Ectodermal cell (in vitro differentiated cells): ENCODE results near the gene LMCD1.

Source experiments
- H3K27ac ChIP-seq: 2 replicates; pipeline ENCODE4 v1.7.0; 2013; ENCODE audit warnings: mild to moderate bottlenecking, low read depth, low read length; ENCODE audit not compliant: insufficient read depth, poor library complexity, severe bottlenecking
- H3K27me3 ChIP-seq: 2 replicates; pipeline ENCODE4 v1.7.0; 2013; ENCODE audit warnings: mild to moderate bottlenecking, low read length; ENCODE audit not compliant: insufficient read depth, control insufficient read depth, poor library complexity, severe bottlenecking
- H3K36me3 ChIP-seq: one replicate; pipeline ENCODE4 v1.7.0; 2013; ENCODE audit warnings: low read length; ENCODE audit not compliant: control insufficient read depth, insufficient read depth
- H3K4me1 ChIP-seq: one replicate; pipeline ENCODE4 v1.7.0; 2013; ENCODE audit warnings: low read length; ENCODE audit not compliant: control insufficient read depth, insufficient read depth
- H3K4me3 ChIP-seq: 2 replicates; pipeline ENCODE4 v1.7.0; 2013; ENCODE audit warnings: low read depth, low read length, control low read depth; ENCODE audit not compliant: insufficient read depth
- H3K9me3 ChIP-seq: 2 replicates; pipeline ENCODE4 v1.7.0; 2013; ENCODE audit warnings: mild to moderate bottlenecking, low read length, moderate library complexity; ENCODE audit not compliant: control insufficient read depth
- WGBS, 2 experiments: methylation state at CpG; one replicate each; pipeline ENCODE4 v1.1.7; 2013; ENCODE audit warnings: missing lambda C conversion rate in 2 of 2; 5-methylcytosine and 5-hydroxymethylcytosine counted together

The LMCD1 gene

DNA sequence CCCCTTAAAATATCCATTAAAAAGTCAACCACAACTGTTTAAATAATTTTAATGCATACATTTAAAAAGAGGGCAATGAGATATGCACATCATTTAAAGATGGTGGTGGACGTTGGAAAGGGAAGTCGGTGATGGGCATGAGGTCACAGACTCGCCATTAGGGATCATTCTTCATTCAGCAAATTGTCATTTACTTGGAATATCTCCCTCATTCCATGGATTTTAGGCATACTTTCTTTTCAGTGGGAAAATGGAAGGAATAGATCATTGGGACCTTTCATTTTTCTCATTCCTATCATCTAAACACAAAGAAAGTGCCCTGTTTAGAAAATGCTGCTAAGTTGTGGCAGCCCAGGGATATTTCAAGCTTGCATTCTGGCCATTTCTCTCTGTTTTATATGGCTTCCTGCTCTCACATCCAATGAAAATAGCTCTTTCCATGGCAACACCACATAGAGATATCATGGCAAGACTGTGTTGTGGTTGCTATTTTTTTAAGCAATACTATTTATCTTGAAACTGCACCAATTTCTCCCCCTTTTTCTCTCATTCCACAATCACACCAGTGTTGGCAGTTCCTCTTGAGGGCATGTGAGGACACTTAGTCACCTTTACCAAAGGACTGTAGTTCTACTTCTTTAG lies 40.7 kb upstream of the LMCD1 start:
- WGBS, 2 experiments, result 93 to 100% methylated on average over 3 of the region's 3 CpGs
- H3K4me3 ChIP-seq, result no peak overlapping the region
- H3K27ac ChIP-seq, result no peak overlapping the region

DNA sequence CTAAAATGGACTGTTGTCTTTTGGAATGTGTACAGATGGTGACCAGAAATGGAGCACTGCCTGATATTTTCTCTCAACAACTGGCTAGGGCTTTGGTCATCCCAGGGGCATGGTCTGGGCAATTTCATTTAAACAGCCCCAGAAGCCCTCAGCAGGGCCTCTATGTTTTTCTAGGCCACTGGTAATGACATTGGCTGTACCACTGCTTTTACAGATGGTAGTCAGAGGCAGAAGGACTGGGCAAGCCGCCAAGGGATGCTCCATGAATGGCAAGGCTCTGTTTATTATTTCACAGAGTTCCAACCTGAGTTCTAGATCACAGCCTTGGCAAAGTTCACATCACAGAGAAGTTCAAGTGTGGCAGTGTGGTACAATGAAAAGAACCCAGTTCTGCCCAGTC lies 37.0 kb upstream of the LMCD1 start:
- Histone ChIP-seq H3K4me3 (no peak overlapping the region), H3K4me1 (no peaks in the 10 kb centered on the region), H3K36me3 (no peaks in the 10 kb centered on the region), H3K9me3 (no peaks in the 10 kb centered on the region), H3K27me3 (no peaks in the 10 kb centered on the region), H3K27ac (no peak overlapping the region)
- 93 to 98% methylated on average over 1 of the region's 1 CpG for WGBS, 2 experiments

More for the DNA sequence above, 40.7 kb upstream of the LMCD1 start:
- Histone ChIP-seq H3K4me1 (peaks cover 6% of the 10 kb centered on the region), H3K27me3 (no peaks in the 10 kb centered on the region), H3K9me3 (no peaks in the 10 kb centered on the region), H3K36me3 (no peaks in the 10 kb centered on the region)

DNA sequence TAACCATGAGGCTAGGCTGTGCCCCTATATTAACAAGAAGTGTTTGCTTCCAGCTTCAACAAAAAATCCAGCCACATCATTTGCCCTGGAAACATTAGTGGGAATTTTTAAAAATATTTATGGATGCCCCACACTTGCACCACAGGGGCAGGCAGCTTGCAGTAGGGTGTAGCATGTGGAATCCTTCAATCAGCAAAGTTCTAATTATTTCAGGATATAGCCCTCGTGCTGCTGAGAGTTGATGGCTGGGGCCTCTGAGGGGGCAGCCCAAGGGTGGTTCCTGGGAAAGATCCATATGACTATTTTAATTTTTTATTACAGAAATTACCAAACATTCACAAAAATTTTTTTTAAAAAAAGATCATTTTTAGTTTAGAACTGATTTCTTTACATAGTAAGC lies 35.1 kb upstream of the LMCD1 start:
- H3K9me3 ChIP-seq, result no peaks in the 10 kb centered on the region
- no peak overlapping the region for H3K4me3 ChIP-seq
- H3K4me1 ChIP-seq, result no peaks in the 10 kb centered on the region
- WGBS, 2 experiments, result 83 to 88% methylated on average over 1 of the region's 1 CpG
- no peak overlapping the region for H3K27ac ChIP-seq
- H3K36me3 ChIP-seq, result no peaks in the 10 kb centered on the region
- H3K27me3 ChIP-seq, result no peaks in the 10 kb centered on the region

DNA sequence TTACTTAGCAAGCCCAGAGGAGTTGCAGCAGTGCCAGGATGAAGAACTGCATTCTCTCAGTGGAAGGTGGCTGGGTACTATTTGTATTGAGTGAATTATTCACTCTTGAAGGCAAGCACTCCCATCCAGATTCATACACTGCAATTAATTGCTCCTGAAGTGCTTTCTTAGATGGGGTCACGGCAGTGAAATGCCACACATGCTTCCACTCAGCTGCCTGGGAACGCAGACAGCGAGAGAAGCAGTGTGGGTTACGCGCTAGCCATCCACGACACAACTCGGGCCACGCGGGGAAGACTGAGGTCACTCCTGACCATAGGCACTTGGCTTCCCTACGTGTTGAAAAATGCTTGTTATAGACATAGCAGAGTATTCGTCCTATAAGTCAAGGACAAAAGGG lies 30.8 kb upstream of the LMCD1 start:
- 89% methylated on average over 11 of the region's 11 CpGs for WGBS, 2 experiments
- H3K9me3 ChIP-seq, result no peaks in the 10 kb centered on the region

DNA sequence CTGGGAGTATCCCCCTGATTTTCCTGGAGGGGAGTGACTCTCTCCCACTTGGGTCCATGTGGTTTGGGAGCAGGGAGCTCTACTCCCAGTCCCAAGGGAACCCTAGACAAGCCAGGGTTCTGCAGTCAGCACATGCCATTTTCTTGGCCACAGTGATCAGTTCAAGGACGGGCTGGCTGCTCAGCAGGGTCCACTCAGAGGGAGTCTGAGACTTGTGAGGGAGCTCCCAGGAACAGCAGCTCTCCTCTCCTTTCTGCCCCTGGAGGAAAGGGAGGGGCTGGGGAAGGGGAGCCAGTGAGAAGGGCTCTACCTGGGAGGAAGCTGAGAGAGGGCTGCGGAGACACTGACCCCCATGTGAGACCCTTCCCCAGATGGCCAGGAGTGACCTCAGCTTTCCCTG lies 29.1 kb upstream of the LMCD1 start:
- Histone ChIP-seq H3K4me1 (no peaks in the 10 kb centered on the region), H3K36me3 (no peaks in the 10 kb centered on the region), H3K27me3 (no peaks in the 10 kb centered on the region), H3K27ac (no peak overlapping the region), H3K9me3 (no peaks in the 10 kb centered on the region), H3K4me3 (no peak overlapping the region)
- 58 to 60% methylated on average over 2 of the region's 2 CpGs for whole genome bisulfite sequencing, 2 experiments

More for the DNA sequence above, 30.8 kb upstream of the LMCD1 start:
- no peaks in the 10 kb centered on the region for H3K27me3 ChIP-seq
- H3K4me1 ChIP-seq, result no peaks in the 10 kb centered on the region
- H3K27ac ChIP-seq, result no peak overlapping the region
- no peaks in the 10 kb centered on the region for H3K36me3 ChIP-seq
- H3K4me3 ChIP-seq, result no peak overlapping the region

DNA sequence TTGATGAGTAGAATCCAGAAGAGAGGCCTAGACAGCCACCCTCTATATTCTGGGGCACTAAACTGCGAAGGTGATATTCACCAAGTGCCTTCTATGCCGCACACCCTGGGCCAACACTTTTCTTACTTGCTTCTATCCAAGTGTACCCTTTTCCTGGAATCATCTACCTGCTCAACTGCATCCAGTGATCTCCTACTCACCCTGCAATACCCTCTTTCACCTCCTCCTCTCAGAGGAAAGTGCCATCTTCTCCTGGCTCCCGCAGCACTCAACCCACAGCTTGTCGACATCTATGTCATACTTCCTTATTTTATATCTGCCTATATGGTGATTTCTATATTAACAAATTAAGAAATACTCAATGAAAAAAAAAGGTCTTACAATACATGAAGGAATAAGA lies 28.6 kb upstream of the LMCD1 start:
- Histone ChIP-seq H3K4me3 (no peak overlapping the region), H3K36me3 (no peaks in the 10 kb centered on the region), H3K27ac (no peak overlapping the region), H3K9me3 (no peaks in the 10 kb centered on the region), H3K27me3 (no peaks in the 10 kb centered on the region), H3K4me1 (no peaks in the 10 kb centered on the region)
- 92 to 95% methylated on average over 2 to 3 of the region's 4 CpGs for WGBS, 2 experiments

DNA sequence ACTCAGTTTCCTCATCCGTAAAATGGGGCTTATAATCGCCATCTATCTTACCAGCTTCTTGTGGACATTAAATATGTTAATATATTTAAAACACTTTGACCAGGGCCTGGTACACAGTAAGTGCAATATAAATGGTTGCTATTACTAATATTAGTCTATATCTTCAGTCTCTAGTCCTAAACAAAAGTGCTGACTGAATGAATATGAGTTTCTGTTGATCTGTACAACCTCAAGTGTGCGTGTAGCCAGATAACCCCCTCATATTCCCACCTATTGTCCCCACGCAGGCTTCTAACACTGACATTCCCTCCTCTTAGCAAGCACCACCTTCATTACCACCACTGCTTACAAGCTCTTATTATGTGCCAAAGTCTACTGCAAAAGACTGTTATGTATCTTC lies 27.6 kb upstream of the LMCD1 start:
- 60 to 74% methylated on average over 3 to 4 of the region's 4 CpGs for WGBS, 2 experiments
- Histone ChIP-seq H3K36me3 (no peaks in the 10 kb centered on the region), H3K4me1 (no peaks in the 10 kb centered on the region), H3K4me3 (no peak overlapping the region), H3K27ac (no peak overlapping the region), H3K27me3 (no peaks in the 10 kb centered on the region), H3K9me3 (no peaks in the 10 kb centered on the region)

DNA sequence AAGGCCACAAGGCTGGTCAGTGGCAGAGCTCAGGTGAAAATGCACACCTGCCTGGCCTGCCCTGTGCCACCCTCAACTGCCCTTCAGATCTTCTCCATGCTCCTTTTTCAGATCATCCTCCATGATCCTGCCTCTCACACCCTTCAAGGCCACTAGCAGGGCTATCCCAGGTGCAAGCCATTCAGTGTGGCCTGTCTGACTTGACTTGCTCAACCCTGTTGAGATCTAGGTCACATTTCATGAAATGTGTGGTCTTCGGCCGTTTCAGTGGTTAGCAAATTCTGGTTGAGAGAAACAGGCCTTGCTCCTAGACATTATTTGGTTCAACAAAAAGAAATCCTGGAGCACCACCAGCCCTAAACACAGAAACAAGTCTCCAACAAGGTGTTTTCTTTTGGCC lies 26.6 kb upstream of the LMCD1 start:
- H3K27me3 ChIP-seq, result no peaks in the 10 kb centered on the region
- WGBS, 2 experiments, result 96 to 97% methylated on average over 2 of the region's 2 CpGs

DNA sequence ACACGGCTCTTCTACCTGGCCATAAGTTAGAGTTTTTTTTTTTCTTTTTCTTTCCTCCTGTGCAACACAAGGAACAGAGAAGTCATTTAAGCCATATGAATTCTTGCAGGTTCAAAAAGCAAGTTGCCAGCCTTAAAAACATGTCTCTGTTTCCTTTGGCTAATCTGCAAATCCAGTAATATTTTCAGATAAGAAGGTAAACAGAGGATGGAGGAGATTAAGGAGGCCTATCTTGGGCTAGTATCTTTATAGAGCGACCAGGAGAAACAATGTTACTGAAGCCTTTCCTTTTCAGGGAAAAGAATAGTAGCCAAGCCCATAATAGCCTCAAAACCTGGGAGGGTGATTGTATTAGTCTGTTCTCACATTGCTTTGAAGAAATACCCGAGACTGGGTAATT lies 20.9 kb upstream of the LMCD1 start:
- H3K27me3 ChIP-seq, result no peaks in the 10 kb centered on the region
- H3K36me3 ChIP-seq, result no peaks in the 10 kb centered on the region
- H3K4me1 ChIP-seq, result no peaks in the 10 kb centered on the region
- H3K27ac ChIP-seq, result no peak overlapping the region
- H3K9me3 ChIP-seq, result no peaks in the 10 kb centered on the region
- no peak overlapping the region for H3K4me3 ChIP-seq
- 43 to 48% methylated on average over 3 of the region's 3 CpGs for WGBS, 2 experiments

More for the DNA sequence above, 26.6 kb upstream of the LMCD1 start:
- Histone ChIP-seq H3K27ac (no peak overlapping the region), H3K4me3 (no peak overlapping the region), H3K36me3 (no peaks in the 10 kb centered on the region), H3K4me1 (no peaks in the 10 kb centered on the region), H3K9me3 (no peaks in the 10 kb centered on the region)

DNA sequence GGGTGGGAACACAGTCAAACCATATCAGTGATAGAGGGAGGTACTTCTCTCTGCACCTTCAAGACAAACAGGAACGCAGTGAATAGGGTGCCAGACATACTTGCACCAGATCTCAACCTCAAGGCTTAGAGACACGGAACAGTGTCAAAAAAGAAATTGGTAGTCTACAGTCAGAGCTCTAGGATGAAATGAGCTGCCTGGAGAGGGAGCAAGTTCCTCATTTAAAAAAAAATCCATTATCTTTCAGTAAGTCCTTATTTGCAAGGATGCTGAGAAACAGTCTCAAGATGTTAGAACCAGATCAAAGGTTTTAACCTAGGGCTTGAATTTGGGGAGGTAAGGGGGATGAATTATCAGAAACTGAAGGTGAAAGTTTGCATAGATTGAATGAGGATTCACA lies 20.2 kb upstream of the LMCD1 start:
- no peaks in the 10 kb centered on the region for H3K9me3 ChIP-seq
- no peaks in the 10 kb centered on the region for H3K36me3 ChIP-seq
- no peaks in the 10 kb centered on the region for H3K4me1 ChIP-seq
- H3K27me3 ChIP-seq, result no peaks in the 10 kb centered on the region
- no peak overlapping the region for H3K4me3 ChIP-seq
- WGBS, 2 experiments, result 83 to 90% methylated on average over 2 of the region's 2 CpGs
- no peak overlapping the region for H3K27ac ChIP-seq

DNA sequence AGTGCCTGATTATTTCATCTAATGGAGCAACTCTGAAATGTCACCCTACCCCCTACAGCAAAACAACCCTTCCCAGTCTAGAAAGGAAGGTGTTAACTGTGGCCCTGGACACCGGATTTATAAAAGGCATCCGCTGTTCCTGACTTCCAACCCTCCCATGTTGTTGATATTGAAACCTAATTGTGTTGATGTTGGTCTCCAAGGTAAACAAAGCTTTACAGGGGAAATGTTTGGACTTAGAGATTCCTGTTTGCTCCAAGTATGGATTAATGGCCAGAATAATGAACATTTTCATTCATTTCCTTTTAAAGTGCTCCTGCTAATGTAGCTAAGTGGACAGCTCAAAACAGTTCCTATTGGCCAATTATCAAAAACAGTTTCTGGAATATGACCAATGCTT lies 19.4 kb upstream of the LMCD1 start:
- no peak overlapping the region for H3K27ac ChIP-seq
- H3K4me1 ChIP-seq, result no peaks in the 10 kb centered on the region
- no peaks in the 10 kb centered on the region for H3K36me3 ChIP-seq
- H3K9me3 ChIP-seq, result no peaks in the 10 kb centered on the region
- WGBS, 2 experiments, result 100% methylated on average over 2 of the region's 2 CpGs
- H3K27me3 ChIP-seq, result no peaks in the 10 kb centered on the region
- no peak overlapping the region for H3K4me3 ChIP-seq
